Measurements from ENCODE around the gene NLRP12.
A peak's percentile ranks its signal among the peaks of the same experiment; 100 is the strongest.
"Not testable (repeated sequence)": the region's sequence is repeated elsewhere in the genome, so short reads cannot be mapped to it uniquely, and the experiment has no call there.

Gene NLRP12

GRCh38 chr19:53844849-53845246, 20.7 kb upstream of the NLRP12 start (continued):
- no peak for TF ChIP-seq TSHZ2 (CRISPR knock-in tag; IDR thresholded peaks at IDR 0.05)
- no peak for TF ChIP-seq ESRRG (CRISPR knock-in tag; IDR thresholded peaks at IDR 0.05)
- TF ChIP-seq ZNF70 (CRISPR knock-in tag; IDR thresholded peaks at IDR 0.05): no peak
- no peak for TF ChIP-seq PATZ1 (CRISPR knock-in tag; IDR thresholded peaks at IDR 0.05; ENCODE audit: borderline replicate concordance)
- no peak for TF ChIP-seq TOX (CRISPR knock-in tag; IDR thresholded peaks at IDR 0.05; ENCODE audit: borderline replicate concordance)

- peak; percentile 49 for ATAC-seq
Observed at GRCh38 chr19:53840914-53841313, 16.8 kb upstream of the NLRP12 start.

GRCh38 chr19:53840241-53840640, 16.1 kb upstream of the NLRP12 start:
- not testable (repeated sequence) for ATAC-seq

GRCh38 chr19:53838446-53838845, 14.3 kb upstream of the NLRP12 start:
- ATAC-seq: not testable (repeated sequence)

GRCh38 chr19:53832861-53833260, 8.7 kb upstream of the NLRP12 start:
- not testable (repeated sequence) for ATAC-seq

GRCh38 chr19:53828531-53828930, 4.4 kb upstream of the NLRP12 start:
- no peak for TF ChIP-seq ZNF8 (CRISPR knock-in tag; IDR thresholded peaks at IDR 0.05)
- TF ChIP-seq ZC3H10 (CRISPR knock-in tag; IDR thresholded peaks at IDR 0.05): no peak
- TF ChIP-seq ZFP30 (CRISPR knock-in tag; IDR thresholded peaks at IDR 0.05): no peak
- TF ChIP-seq CREB5 (CRISPR knock-in tag; IDR thresholded peaks at IDR 0.05; ENCODE audit: low read depth): no peak
- TF ChIP-seq TCF4 (CRISPR knock-in tag; IDR thresholded peaks at IDR 0.05; ENCODE audit: borderline replicate concordance): no peak
- no peak for TF ChIP-seq RARB (CRISPR knock-in tag; IDR thresholded peaks at IDR 0.05)
- no peak for ATAC-seq

- TF ChIP-seq ISL1 (CRISPR knock-in tag; IDR thresholded peaks at IDR 0.05) (no peak), CREB5 (CRISPR knock-in tag; IDR thresholded peaks at IDR 0.05; ENCODE audit: low read depth) (no peak), POU6F1 (CRISPR knock-in tag; IDR thresholded peaks at IDR 0.05; ENCODE audit: borderline replicate concordance, low read depth) (no peak), OSR1 (CRISPR knock-in tag; IDR thresholded peaks at IDR 0.05) (no peak), ZNF70 (CRISPR knock-in tag; IDR thresholded peaks at IDR 0.05) (no peak), TCF4 (CRISPR knock-in tag; IDR thresholded peaks at IDR 0.05; ENCODE audit: borderline replicate concordance) (no peak), BACH2 (CRISPR knock-in tag; IDR thresholded peaks at IDR 0.05; ENCODE audit: borderline replicate concordance) (no peak), SNAI2 (CRISPR knock-in tag; IDR thresholded peaks at IDR 0.05) (no peak), PPARA (CRISPR knock-in tag; IDR thresholded peaks at IDR 0.05; ENCODE audit: borderline replicate concordance) (no peak), ZC3H10 (CRISPR knock-in tag; IDR thresholded peaks at IDR 0.05) (no peak), ZNF565 (CRISPR knock-in tag; conservative IDR thresholded peaks at IDR 0.05; ENCODE audit: low read depth) (no peak), ZFP30 (CRISPR knock-in tag; IDR thresholded peaks at IDR 0.05) (no peak), ZNF8 (CRISPR knock-in tag; IDR thresholded peaks at IDR 0.05) (no peak), GLIS3 (CRISPR knock-in tag; IDR thresholded peaks at IDR 0.05) (no peak), TOX (CRISPR knock-in tag; IDR thresholded peaks at IDR 0.05; ENCODE audit: borderline replicate concordance) (no peak), CSRNP3 (CRISPR knock-in tag; IDR thresholded peaks at IDR 0.05) (no peak), ARNTL (CRISPR knock-in tag; IDR thresholded peaks at IDR 0.05; ENCODE audit: borderline replicate concordance, low read depth) (no peak), CSDC2 (CRISPR knock-in tag; IDR thresholded peaks at IDR 0.05) (no peak), ZFP3 (CRISPR knock-in tag; IDR thresholded peaks at IDR 0.05) (no peak)
- no peak; the same call in 2 of the 3 replicates for ATAC-seq
Observed at GRCh38 chr19:53826876-53827275, 2.8 kb upstream of the NLRP12 start.

All from SK-N-SH treated with all-trans-retinoic acid at 6 μM for 48 hours (cell line).